Measurements from ENCODE around the gene ABCB8. TPM values are rescaled to one million over a fixed set of nuclear protein-coding genes. Genes with fewer than 3 reads are reported as not detected.

ABCB8 gene
- total RNA-seq, 4 donors from 2014 or later, result 22.9 to 35.2 (median 27.6) TPM

DNA sequence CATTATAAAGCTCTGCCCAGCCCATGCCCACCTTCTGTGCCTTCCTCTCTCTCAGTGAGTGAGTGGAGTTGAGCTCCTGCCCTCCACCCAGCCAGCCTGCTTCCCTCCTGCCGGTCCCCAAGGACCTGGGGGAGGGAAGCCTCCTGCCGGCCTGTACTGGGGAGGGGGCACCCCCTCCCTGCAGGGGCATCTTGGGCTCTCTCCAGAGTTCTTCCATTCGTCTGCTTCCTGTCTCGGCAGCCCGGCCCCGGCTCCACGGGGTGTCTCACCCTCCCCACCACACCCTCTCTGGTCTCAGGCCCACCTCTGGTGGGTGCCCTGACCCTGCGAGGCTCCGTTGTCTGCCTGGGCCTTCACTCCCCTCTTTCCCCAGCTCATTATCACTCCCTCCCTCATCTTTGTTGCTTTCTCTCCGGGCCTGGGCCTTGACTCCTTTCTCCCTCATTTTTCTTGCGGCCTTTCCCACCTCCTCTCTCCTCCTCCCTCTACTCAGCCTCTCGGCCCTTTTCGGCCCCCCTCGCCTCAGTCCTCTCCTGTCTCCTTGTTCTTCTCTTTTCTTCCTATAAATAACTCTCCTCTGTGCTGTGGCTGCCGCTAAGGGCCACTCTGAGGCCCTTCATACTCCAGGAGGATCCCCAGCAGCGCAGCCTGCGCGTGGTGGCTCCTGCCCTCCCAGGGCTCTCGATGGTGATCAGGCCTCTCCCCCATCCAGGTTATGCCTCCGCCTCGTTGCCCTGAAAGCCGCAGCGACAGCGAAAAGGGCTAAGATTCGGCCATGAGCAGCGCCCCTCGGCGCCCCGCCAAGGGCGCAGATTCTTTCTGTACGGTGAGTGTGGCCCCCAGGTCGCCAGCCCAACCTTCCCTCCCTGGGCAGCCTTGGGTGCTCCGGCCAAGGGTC is 33.2 kb downstream of the ABCB8 start:
- no peak overlapping the region for H3K4me3 ChIP-seq (ENCODE audit: low read depth, poor library complexity, severe bottlenecking)
- DNase-seq (ENCODE audit: low spot score in 2 of 2), result no peak
- intact Hi-C loops (cut with DNase I; ENCODE audit: low total_unique reads), result no loop called here
- TF ChIP-seq POLR2A (IDR thresholded peaks at IDR 0.05), result no peak
- TF ChIP-seq, protein P1, sequence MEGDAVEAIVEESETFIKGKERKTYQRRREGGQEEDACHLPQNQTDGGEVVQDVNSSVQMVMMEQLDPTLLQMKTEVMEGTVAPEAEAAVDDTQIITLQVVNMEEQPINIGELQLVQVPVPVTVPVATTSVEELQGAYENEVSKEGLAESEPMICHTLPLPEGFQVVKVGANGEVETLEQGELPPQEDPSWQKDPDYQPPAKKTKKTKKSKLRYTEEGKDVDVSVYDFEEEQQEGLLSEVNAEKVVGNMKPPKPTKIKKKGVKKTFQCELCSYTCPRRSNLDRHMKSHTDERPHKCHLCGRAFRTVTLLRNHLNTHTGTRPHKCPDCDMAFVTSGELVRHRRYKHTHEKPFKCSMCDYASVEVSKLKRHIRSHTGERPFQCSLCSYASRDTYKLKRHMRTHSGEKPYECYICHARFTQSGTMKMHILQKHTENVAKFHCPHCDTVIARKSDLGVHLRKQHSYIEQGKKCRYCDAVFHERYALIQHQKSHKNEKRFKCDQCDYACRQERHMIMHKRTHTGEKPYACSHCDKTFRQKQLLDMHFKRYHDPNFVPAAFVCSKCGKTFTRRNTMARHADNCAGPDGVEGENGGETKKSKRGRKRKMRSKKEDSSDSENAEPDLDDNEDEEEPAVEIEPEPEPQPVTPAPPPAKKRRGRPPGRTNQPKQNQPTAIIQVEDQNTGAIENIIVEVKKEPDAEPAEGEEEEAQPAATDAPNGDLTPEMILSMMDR (IDR thresholded peaks at IDR 0.05), result no peak
- 67 to 74% methylated on average over 29 to 33 of the region's 33 CpGs for WGBS, 2 donors

DNA sequence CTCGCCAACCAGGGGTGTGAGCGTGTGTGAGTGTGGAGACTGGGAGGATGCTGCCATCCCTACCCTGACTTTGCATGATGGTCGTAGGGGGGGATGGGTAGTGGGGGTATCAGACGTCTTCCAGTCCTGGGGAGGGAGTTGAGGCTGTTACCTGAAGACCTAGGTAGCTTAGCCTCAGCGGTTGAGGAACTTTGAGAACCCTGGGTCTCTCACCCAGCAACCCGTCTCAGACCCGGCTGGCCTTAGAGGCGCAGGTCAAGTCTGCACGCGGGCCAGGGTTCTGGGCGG is 33.8 kb downstream of the ABCB8 start:
- 73 to 81% methylated on average over 8 to 10 of the region's 11 CpGs for WGBS, 2 donors
- TF ChIP-seq, protein P1 (IDR thresholded peaks at IDR 0.05), result no peak
- no peak for TF ChIP-seq POLR2A (IDR thresholded peaks at IDR 0.05)
- intact Hi-C loops (cut with DNase I; ENCODE audit: low total_unique reads), result no loop called here
- DNase-seq (ENCODE audit: low spot score in 2 of 2), result no peak
- H3K4me3 ChIP-seq (ENCODE audit: low read depth, poor library complexity, severe bottlenecking), result no peak overlapping the region

DNA sequence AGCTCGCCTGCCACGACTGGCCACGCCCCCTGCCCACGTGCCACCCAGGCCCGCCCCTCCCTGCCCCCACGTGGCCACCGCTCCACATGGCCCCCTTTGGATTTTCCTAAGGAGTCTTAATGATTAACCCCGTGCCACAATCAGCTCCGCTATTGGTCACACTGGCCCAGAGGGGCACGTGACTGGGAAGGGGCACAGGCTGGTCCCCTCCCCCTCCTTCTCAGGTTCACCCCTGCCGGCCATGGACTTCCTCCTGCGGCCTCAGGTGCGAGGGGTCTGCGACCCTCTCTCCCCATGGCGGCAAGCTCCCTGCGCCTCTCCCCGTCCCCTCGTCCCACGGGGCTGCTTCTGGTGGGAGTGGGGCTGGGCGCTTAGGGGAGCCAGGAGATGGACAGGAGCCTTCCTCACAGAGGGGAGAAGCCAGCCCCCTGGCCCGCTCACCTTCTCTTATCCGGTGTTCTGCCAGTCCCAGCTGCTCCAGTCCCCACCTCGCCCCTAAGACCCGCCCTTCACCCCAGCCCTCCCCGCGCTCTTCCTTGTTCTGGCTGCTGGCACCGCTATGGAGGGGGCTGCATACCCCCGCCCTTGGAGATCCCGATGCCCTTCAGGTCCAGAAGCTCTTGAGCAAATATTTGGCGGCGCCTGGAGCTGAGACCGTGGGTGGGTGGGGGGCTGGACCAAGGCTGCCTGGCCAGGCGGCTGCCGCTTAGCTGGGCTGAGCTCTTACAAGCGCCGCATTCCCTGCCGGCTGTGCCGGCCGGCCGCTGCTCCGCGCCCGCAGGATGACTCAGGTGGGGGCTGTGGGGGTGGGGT is 34.4 kb downstream of the ABCB8 start:
- H3K4me3 ChIP-seq (ENCODE audit: low read depth, poor library complexity, severe bottlenecking), result no peak overlapping the region
- 52 to 59% methylated on average over 30 to 38 of the region's 43 CpGs for WGBS, 2 donors
- DNase-seq (ENCODE audit: low spot score in 2 of 2), result no peak
- intact Hi-C loops (cut with DNase I; ENCODE audit: low total_unique reads), result no loop called here
- TF ChIP-seq POLR2A (IDR thresholded peaks at IDR 0.05), result no peak
- TF ChIP-seq, protein P1 (IDR thresholded peaks at IDR 0.05), result no peak

DNA sequence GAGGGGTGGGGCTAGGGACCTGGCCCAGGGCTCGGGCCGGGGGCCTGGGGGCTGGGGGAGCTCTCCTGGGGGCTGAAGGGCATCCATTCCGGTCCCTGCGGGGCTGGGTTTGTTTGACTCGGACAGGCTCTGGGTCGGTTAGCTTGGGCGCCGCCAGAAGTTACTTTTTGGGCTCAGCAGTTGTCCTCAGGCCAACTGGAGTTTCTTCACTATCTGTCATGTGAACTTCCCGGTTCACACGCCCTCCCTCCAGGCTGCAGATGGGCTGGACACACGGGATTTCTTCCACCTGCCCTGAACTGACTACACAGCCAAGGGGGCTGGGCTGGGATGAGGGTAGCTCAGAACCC is 34.9 kb downstream of the ABCB8 start:
- WGBS, 2 donors, result 28 to 49% methylated on average over 11 of the region's 11 CpGs
- TF ChIP-seq, protein P1 (IDR thresholded peaks at IDR 0.05), result no peak
- no peak for TF ChIP-seq POLR2A (IDR thresholded peaks at IDR 0.05)
- H3K4me3 ChIP-seq (ENCODE audit: low read depth, poor library complexity, severe bottlenecking), result no peak overlapping the region
- no peak for DNase-seq (ENCODE audit: low spot score in 2 of 2)
- intact Hi-C loops (cut with DNase I; ENCODE audit: low total_unique reads), result no loop called here

DNA sequence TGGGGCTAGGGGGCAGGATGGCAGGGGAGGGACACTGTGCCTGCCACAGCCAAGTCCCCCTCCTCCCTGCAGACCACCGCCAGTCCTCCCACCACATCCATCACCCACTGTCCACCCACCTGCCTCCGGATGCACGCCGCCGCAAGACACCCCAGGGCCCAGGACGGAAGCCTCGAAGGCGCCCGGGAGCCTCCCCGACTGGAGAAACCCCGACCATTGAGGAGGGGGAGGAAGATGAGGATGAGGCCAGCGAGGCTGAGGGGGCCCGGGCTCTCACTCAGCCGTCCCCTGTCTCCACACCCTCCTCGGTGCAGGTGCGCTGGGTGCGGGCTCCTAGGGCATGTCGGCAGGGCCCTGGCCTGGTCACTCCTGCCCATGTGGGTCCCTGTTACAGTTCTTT is 36.2 kb downstream of the ABCB8 start:
- DNase-seq (ENCODE audit: low spot score in 2 of 2), result no peak
- TF ChIP-seq, protein P1 (IDR thresholded peaks at IDR 0.05), result no peak
- no peak for TF ChIP-seq POLR2A (IDR thresholded peaks at IDR 0.05)
- 92 to 94% methylated on average over 18 of the region's 18 CpGs for WGBS, 2 donors
- intact Hi-C loops (cut with DNase I; ENCODE audit: low total_unique reads), result no loop called here
- H3K4me3 ChIP-seq (ENCODE audit: low read depth, poor library complexity, severe bottlenecking), result no peak overlapping the region
